Activated B cell treated with CpG ODN at 0.5 μM for 24 hours (primary cell): Measurements from ENCODE around the gene SLC28A1. TPM values are rescaled to one million over a fixed set of nuclear protein-coding genes. Genes with fewer than 3 reads are reported as not detected.

Experiments
- ATAC-seq: fragments of 200-7000 bp; cut with Tn5 transposase; one replicate; pipeline ENCODE4 v1.10.0; 2021; ENCODE audit warnings: low read depth, mild to moderate bottlenecking, moderate library complexity
- CTCF ChIA-PET: fragments of 350-600 bp; sonication (Branson Sonifier 250); formaldehyde crosslinking; loops from one replicate; lab custom pipeline; 2021; ENCODE audit warnings: antibody characterized with exemption; lab: Charles Lee
- POLR2A ChIA-PET: fragments of 350-600 bp; sonication (Branson Sonifier 250); formaldehyde crosslinking; loops from one replicate; lab custom pipeline; 2021; ENCODE audit warnings: antibody characterized with exemption; lab: Charles Lee
- DNase-seq: peaks from one replicate; pipeline ENCODE4 v3.0.0; 2022
- H3K27ac Mint-ChIP-seq: one replicate; pipeline ENCODE4 v1.8.0; 2020; ENCODE audit warnings: mixed read lengths
- H3K27me3 Mint-ChIP-seq: one replicate; pipeline ENCODE4 v1.8.0; 2021; ENCODE audit warnings: mixed read lengths
- H3K36me3 Mint-ChIP-seq: one replicate; pipeline ENCODE4 v1.8.0; 2021; ENCODE audit warnings: low read depth, mixed read lengths
- H3K4me1 Mint-ChIP-seq: one replicate; pipeline ENCODE4 v1.8.0; 2021; ENCODE audit warnings: mixed read lengths
- H3K4me3 Mint-ChIP-seq: one replicate; pipeline ENCODE4 v1.8.0; 2020; ENCODE audit warnings: mild to moderate bottlenecking, mixed read lengths
- H3K9me3 Mint-ChIP-seq: one replicate; pipeline ENCODE4 v1.8.0; 2020; ENCODE audit warnings: mixed read lengths
- intact Hi-C: fragments of 100-400 bp; cut with micrococcal nuclease; formaldehyde crosslinking; loops from one replicate; pipeline ENCODE4 v1.15.1; 2024
- total RNA-seq: library from RNA; stranded (reverse); gene quantifications from 2 replicates; pipeline ENCODE4 v1.2.3, GENCODE V29; 2022
- TF ChIP-seq, protein P1 (sequence below): fragments of 200-600 bp; IDR thresholded peaks from one replicate; pipeline ENCODE4 v1.8.0; 2022; ENCODE audit warnings: antibody characterized with exemption, mild to moderate bottlenecking

The SLC28A1 gene
- total RNA-seq, 1 donor from 2014 or later = not detected

GRCh38 chr15:84861781-84862180 is 22.7 kb upstream of the SLC28A1 start:
- Mint-ChIP-seq H3K36me3 (no peaks in the 10 kb centered on the region), H3K9me3 (no peaks in the 10 kb centered on the region), H3K27me3 (no peaks in the 10 kb centered on the region), H3K4me1 (no peaks in the 10 kb centered on the region), H3K4me3 (no peak overlapping the region), H3K27ac (no peak overlapping the region)
- TF ChIP-seq, protein P1, sequence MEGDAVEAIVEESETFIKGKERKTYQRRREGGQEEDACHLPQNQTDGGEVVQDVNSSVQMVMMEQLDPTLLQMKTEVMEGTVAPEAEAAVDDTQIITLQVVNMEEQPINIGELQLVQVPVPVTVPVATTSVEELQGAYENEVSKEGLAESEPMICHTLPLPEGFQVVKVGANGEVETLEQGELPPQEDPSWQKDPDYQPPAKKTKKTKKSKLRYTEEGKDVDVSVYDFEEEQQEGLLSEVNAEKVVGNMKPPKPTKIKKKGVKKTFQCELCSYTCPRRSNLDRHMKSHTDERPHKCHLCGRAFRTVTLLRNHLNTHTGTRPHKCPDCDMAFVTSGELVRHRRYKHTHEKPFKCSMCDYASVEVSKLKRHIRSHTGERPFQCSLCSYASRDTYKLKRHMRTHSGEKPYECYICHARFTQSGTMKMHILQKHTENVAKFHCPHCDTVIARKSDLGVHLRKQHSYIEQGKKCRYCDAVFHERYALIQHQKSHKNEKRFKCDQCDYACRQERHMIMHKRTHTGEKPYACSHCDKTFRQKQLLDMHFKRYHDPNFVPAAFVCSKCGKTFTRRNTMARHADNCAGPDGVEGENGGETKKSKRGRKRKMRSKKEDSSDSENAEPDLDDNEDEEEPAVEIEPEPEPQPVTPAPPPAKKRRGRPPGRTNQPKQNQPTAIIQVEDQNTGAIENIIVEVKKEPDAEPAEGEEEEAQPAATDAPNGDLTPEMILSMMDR = no peak
- ChIA-PET CTCF (no interaction called here), POLR2A (no interaction called here)
- DNase-seq (no peak), ATAC-seq (no peak)
- intact Hi-C loops = no loop called here

- no peak overlapping the region for H3K4me3 Mint-ChIP-seq
- intact Hi-C loops = no loop called here
Observed at GRCh38 chr15:84862214-84862975, 22.1 kb upstream of the SLC28A1 start.

GRCh38 chr15:84863565-84864443 is 20.7 kb upstream of the SLC28A1 start:
- Mint-ChIP-seq H3K27ac (no peak overlapping the region), H3K4me3 (no peak overlapping the region), H3K36me3 (no peaks in the 10 kb centered on the region), H3K27me3 (no peaks in the 10 kb centered on the region), H3K4me1 (no peaks in the 10 kb centered on the region), H3K9me3 (no peaks in the 10 kb centered on the region)
- ATAC-seq = no peak
- ChIA-PET CTCF (no interaction called here), POLR2A (no interaction called here)
- DNase-seq = no peak
- intact Hi-C loops = no loop called here
- TF ChIP-seq, protein P1 = no peak

More at GRCh38 chr15:84862214-84862975, 22.1 kb upstream of the SLC28A1 start:
- no peak overlapping the region for H3K27ac Mint-ChIP-seq
- H3K27me3 Mint-ChIP-seq = no peaks in the 10 kb centered on the region
- TF ChIP-seq, protein P1 = no peak
- H3K36me3 Mint-ChIP-seq = no peaks in the 10 kb centered on the region
- ChIA-PET POLR2A (no interaction called here), CTCF (no interaction called here)
- ATAC-seq = no peak
- DNase-seq = no peak
- no peaks in the 10 kb centered on the region for H3K9me3 Mint-ChIP-seq
- no peaks in the 10 kb centered on the region for H3K4me1 Mint-ChIP-seq

DNA sequence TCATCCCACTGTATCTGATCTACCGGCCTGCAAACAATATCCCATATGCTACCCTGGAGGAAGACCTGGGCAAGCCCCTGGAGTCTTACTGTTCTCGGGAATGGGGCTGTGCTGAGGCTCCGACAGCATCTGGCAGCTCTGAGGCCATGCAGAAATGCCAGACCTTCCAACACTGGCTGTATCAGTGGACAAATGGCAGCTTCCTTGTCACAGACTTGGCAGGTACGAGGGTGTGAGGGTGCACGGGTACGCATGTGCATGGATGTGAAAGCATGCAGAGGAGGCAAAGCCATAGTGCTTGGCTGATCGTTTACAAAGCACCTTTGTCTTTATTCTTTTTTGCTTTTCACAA is 20.0 kb upstream of the SLC28A1 start:
- TF ChIP-seq, protein P1 = no peak
- no peak for DNase-seq
- ATAC-seq = no peak
- no peak overlapping the region for H3K27ac Mint-ChIP-seq
- no peak overlapping the region for H3K4me3 Mint-ChIP-seq
- no peaks in the 10 kb centered on the region for H3K27me3 Mint-ChIP-seq
- POLR2A ChIA-PET = no interaction called here
- H3K9me3 Mint-ChIP-seq = no peaks in the 10 kb centered on the region
- no peaks in the 10 kb centered on the region for H3K36me3 Mint-ChIP-seq
- intact Hi-C loops = no loop called here
- H3K4me1 Mint-ChIP-seq = no peaks in the 10 kb centered on the region
- CTCF ChIA-PET = interaction anchor here (1.1 kb wide), 1 partner anchor 12 kb away, joined by 3 read pairs; no protein-coding TSS in a partner anchor

GRCh38 chr15:84865074-84865569 is 19.3 kb upstream of the SLC28A1 start:
- Mint-ChIP-seq H3K27ac (no peak overlapping the region), H3K9me3 (no peaks in the 10 kb centered on the region), H3K4me3 (no peak overlapping the region), H3K36me3 (no peaks in the 10 kb centered on the region), H3K27me3 (no peaks in the 10 kb centered on the region), H3K4me1 (no peaks in the 10 kb centered on the region)
- TF ChIP-seq, protein P1 = no peak
- CTCF ChIA-PET = interaction anchor here (1.1 to 1.9 kb wide), 2 partner anchors 11 to 13 kb away, joined by 3 to 4 read pairs; no protein-coding TSS in a partner anchor
- DNase-seq (no peak), ATAC-seq (no peak)
- POLR2A ChIA-PET = no interaction called here
- intact Hi-C loops = no loop called here
